GM23338 (cell line): ENCODE results near the gene CNIH3. TPM values are rescaled to one million over a fixed set of nuclear protein-coding genes. Genes with fewer than 3 reads are reported as not detected.

ENCODE experiments used
- ATAC-seq: fragments of 200-7000 bp; cut with Tn5 transposase; 3 replicates; pipeline ENCODE4 v1.9.1; 2020
- DNase-seq: peaks from one replicate; pipeline ENCODE4 v3.0.0-alpha.2; 2015; ENCODE audit warnings: low spot score
- H2AFZ ChIP-seq: fragments of 200-600 bp; sonication (generic); 2 replicates; pipeline ENCODE4 v1.8.0; 2016; ENCODE audit warnings: antibody characterized with exemption, mild to moderate bottlenecking, moderate library complexity
- H3F3A ChIP-seq: fragments of 200-600 bp; sonication (generic); replicated peaks from 2 replicates; pipeline ENCODE4 v1.8.0; 2017; ENCODE audit warnings: antibody characterized with exemption, mixed run types, low read depth
- H3K27ac ChIP-seq: fragments of 200-600 bp; sonication (generic); 2 replicates; pipeline ENCODE4 v1.6.1; 2016; ENCODE audit warnings: low read depth
- H3K27me3 ChIP-seq: fragments of 200-600 bp; sonication (generic); 2 replicates; pipeline ENCODE4 v1.8.0; 2016; ENCODE audit warnings: mild to moderate bottlenecking, mixed run types, moderate library complexity; ENCODE audit not compliant: insufficient read depth
- H3K36me3 ChIP-seq: fragments of 200-600 bp; sonication (generic); 2 replicates; pipeline ENCODE4 v1.8.0; 2016; ENCODE audit warnings: mild to moderate bottlenecking; ENCODE audit not compliant: insufficient read depth
- H3K4me1 ChIP-seq: fragments of 200-600 bp; sonication (generic); 2 replicates; pipeline ENCODE4 v1.8.0; 2016; ENCODE audit warnings: mild to moderate bottlenecking, moderate library complexity; ENCODE audit not compliant: insufficient read depth
- H3K4me2 ChIP-seq: fragments of 200-600 bp; sonication (generic); 2 replicates; pipeline ENCODE4 v1.7.1; 2017; ENCODE audit warnings: mixed run types
- H3K4me3 ChIP-seq: fragments of 200-600 bp; sonication (generic); 2 replicates; pipeline ENCODE4 v1.6.1; 2016; ENCODE audit warnings: mixed run types
- H3K79me2 ChIP-seq: fragments of 200-600 bp; sonication (generic); replicated peaks from 2 replicates; pipeline ENCODE4 v1.8.0; 2017; ENCODE audit warnings: mild to moderate bottlenecking; ENCODE audit not compliant: insufficient read depth
- H3K9me2 ChIP-seq: fragments of 200-600 bp; sonication (generic); 2 replicates; pipeline ENCODE4 v1.8.0; 2017; ENCODE audit not compliant: insufficient read depth
- H4K20me1 ChIP-seq: fragments of 200-600 bp; sonication (generic); replicated peaks from 2 replicates; pipeline ENCODE4 v1.8.0; 2017; ENCODE audit warnings: mild to moderate bottlenecking; ENCODE audit not compliant: insufficient read depth
- H3K27ac Mint-ChIP-seq: 2 replicates; pipeline ENCODE4 v1.8.0; 2020; ENCODE audit warnings: inconsistent platforms, mild to moderate bottlenecking, moderate library complexity, mixed read lengths
- H3K27me3 Mint-ChIP-seq: 3 replicates; pipeline ENCODE4 v1.8.0; 2022; ENCODE audit warnings: low read depth, mild to moderate bottlenecking, moderate library complexity, mixed read lengths, inconsistent platforms; ENCODE audit not compliant: insufficient read depth, poor library complexity
- H3K36me3 Mint-ChIP-seq: 3 replicates; pipeline ENCODE4 v1.8.0; 2021; ENCODE audit warnings: low read depth, mild to moderate bottlenecking, inconsistent platforms, moderate library complexity, mixed read lengths
- H3K4me1 Mint-ChIP-seq: 3 replicates; pipeline ENCODE4 v1.8.0; 2020; ENCODE audit warnings: mild to moderate bottlenecking, inconsistent platforms, mixed read lengths
- H3K4me3 Mint-ChIP-seq: 3 replicates; pipeline ENCODE4 v1.8.0; 2021; ENCODE audit warnings: moderate library complexity, mild to moderate bottlenecking, inconsistent platforms, mixed read lengths
- H3K9me3 Mint-ChIP-seq: 3 replicates; pipeline ENCODE4 v1.8.0; 2020; ENCODE audit warnings: moderate library complexity, mild to moderate bottlenecking, inconsistent platforms, mixed read lengths
- CREB1 ChIP-seq: fragments of 250-450 bp; sonication (Bioruptor Pico); IDR thresholded peaks from 2 replicates; pipeline ENCODE4 v1.5.0; 2020; ENCODE audit warnings: low read depth, mild to moderate bottlenecking, moderate library complexity
- CTCF ChIP-seq, 2 experiments: fragments of 200-600 bp in 1 of 2; sonication (generic) in 1 of 2; conservative IDR thresholded peaks; 2 replicates each; pipeline versions ENCODE4 v1.5.1 to v1.6.1; 2016 to 2017; ENCODE audit warnings: antibody characterized with exemption in 2 of 2, low read depth in 2 of 2, mild to moderate bottlenecking in 2 of 2, moderate library complexity in 1 of 2
- ETS1 ChIP-seq: IDR thresholded peaks from 2 replicates; pipeline ENCODE4 v1.6.1; 2016; ENCODE audit warnings: antibody characterized with exemption
- EZH2 ChIP-seq: fragments of 200-600 bp; sonication (generic); IDR thresholded peaks from one replicate; pipeline ENCODE4 v1.8.0; 2017; ENCODE audit warnings: antibody characterized with exemption, mild to moderate bottlenecking, low read depth; ENCODE audit not compliant: unreplicated experiment
- EZH2phosphoT487 ChIP-seq: fragments of 200-600 bp; sonication (generic); IDR thresholded peaks from one replicate; pipeline ENCODE4 v1.8.1; 2018; ENCODE audit warnings: antibody characterized with exemption; ENCODE audit not compliant: unreplicated experiment
- JUNB ChIP-seq: IDR thresholded peaks from one replicate; pipeline ENCODE4 v1.6.1; 2016; ENCODE audit warnings: antibody characterized with exemption; ENCODE audit not compliant: unreplicated experiment
- NANOG ChIP-seq: IDR thresholded peaks from 2 replicates; pipeline ENCODE4 v1.6.1; 2016; ENCODE audit warnings: antibody characterized with exemption, borderline replicate concordance
- POLR2AphosphoS5 ChIP-seq: IDR thresholded peaks from 2 replicates; pipeline ENCODE4 v1.6.1; 2016; ENCODE audit warnings: antibody characterized with exemption, low read depth
- REST ChIP-seq: IDR thresholded peaks from one replicate; pipeline ENCODE4 v1.6.1; 2018; ENCODE audit warnings: antibody characterized with exemption; ENCODE audit not compliant: unreplicated experiment
- STAT1 ChIP-seq: IDR thresholded peaks from one replicate; pipeline ENCODE4 v1.6.1; 2016; ENCODE audit warnings: antibody characterized with exemption; ENCODE audit not compliant: unreplicated experiment
- ZNF114 ChIP-seq: fragments of 250-450 bp; sonication (Bioruptor Pico); IDR thresholded peaks from 2 replicates; pipeline ENCODE4 v1.5.0; 2020; ENCODE audit warnings: mild to moderate bottlenecking, moderate library complexity
- ZNF331 ChIP-seq: fragments of 250-450 bp; sonication (Bioruptor Pico); IDR thresholded peaks from 2 replicates; pipeline ENCODE4 v1.5.0; 2020; ENCODE audit warnings: low read depth, mild to moderate bottlenecking, moderate library complexity
- ZNF462 ChIP-seq: fragments of 250-450 bp; sonication (Bioruptor Pico); IDR thresholded peaks from 2 replicates; pipeline ENCODE4 v1.5.0; 2020; ENCODE audit warnings: mild to moderate bottlenecking, moderate library complexity
- polyA plus RNA-seq: library from polyadenylated mRNA; unstranded; fragments of >200 nt; fragmentation: Nextera tagmentation; extraction: Ambion mirVana; gene quantifications from 2 replicates; pipeline ENCODE4 v1.2.1, GENCODE V29; 2016
- total RNA-seq: library from RNA; depleted of rRNA; stranded (reverse); fragments of >200 nt; shearing (Covaris generic); gene quantifications from 2 replicates; pipeline ENCODE4 v1.2.3, GENCODE V29; 2014

CNIH3 gene
- total and polyA plus RNA-seq, 2 experiments from 2014 or later = 3.6 to 5.1 TPM

GRCh38 chr1:224736619-224737352 is 120.7 kb downstream of the CNIH3 start:
- Histone ChIP-seq H3K27ac (no peak overlapping the region), H3F3A (no peaks in the 10 kb centered on the region), H3K4me2 (no peak overlapping the region), H3K27me3 (no peaks in the 10 kb centered on the region), H3K4me1 (peaks cover 32% of the 10 kb centered on the region), H2AFZ (peak overlapping the region; percentile 38; the same call in 1 of the 2 replicates), H4K20me1 (no peaks in the 10 kb centered on the region), H3K9me2 (peaks cover 2% of the 10 kb centered on the region; the same call in 1 of the 2 replicates), H3K4me3 (no peak overlapping the region), H3K79me2 (no peaks in the 10 kb centered on the region), H3K36me3 (no peaks in the 10 kb centered on the region)
- Mint-ChIP-seq H3K9me3 (no peaks in the 10 kb centered on the region), H3K27ac (no peak overlapping the region), H3K36me3 (no peaks in the 10 kb centered on the region; the same call in 2 of the 3 replicates), H3K27me3 (peaks cover 13% of the 10 kb centered on the region), H3K4me3 (no peak overlapping the region), H3K4me1 (peaks cover 62% of the 10 kb centered on the region)
- DNase-seq (peak; percentile 31), ATAC-seq (peak; percentile 63)
- TF ChIP-seq ZNF462 (CRISPR knock-in tag) = no peak
- TF ChIP-seq CTCF (conservative IDR thresholded peaks at IDR 0.05; ENCODE audit: low read depth in 2 of 2) = no peak
- no peak for TF ChIP-seq ZNF114
- TF ChIP-seq CREB1 = no peak
- no peak for TF ChIP-seq STAT1
- TF ChIP-seq JUNB = no peak
- no peak for TF ChIP-seq EZH2
- TF ChIP-seq REST = no peak
- TF ChIP-seq ZNF331 (CRISPR knock-in tag) = no peak
- TF ChIP-seq ETS1 = no peak
- TF ChIP-seq POLR2AphosphoS5 = no peak
- no peak for TF ChIP-seq NANOG
- TF ChIP-seq EZH2phosphoT487 = no peak
